ENCODE data around the gene GPR32.
"Not testable (repeated sequence)": the region's sequence is repeated elsewhere in the genome, so short reads cannot be mapped to it uniquely, and the experiment has no call there.

Gene GPR32

GRCh38 chr19:50783848-50784152 is 13.5 kb downstream of the GPR32 start:
- not testable (repeated sequence) for DNase-seq (ENCODE audit: low spot score)

- DNase-seq (ENCODE audit: low spot score) = no peak
Observed at GRCh38 chr19:50784710-50785109, 14.4 kb downstream of the GPR32 start.

- no peak for DNase-seq (ENCODE audit: low spot score)
Observed at GRCh38 chr19:50785329-50785728, 15.1 kb downstream of the GPR32 start.

- no peak for DNase-seq (ENCODE audit: low spot score)
Observed at GRCh38 chr19:50790396-50790795, 20.1 kb downstream of the GPR32 start, which contains the start of gene ACP4. Gene ACP4, plus strand, starts transcription at chr19:50790415. Its CDS starts 0 bp downstream, at chr19:50790415.

- no peak for DNase-seq (ENCODE audit: low spot score)
Observed at GRCh38 chr19:50790922-50791467, 20.7 kb downstream of the GPR32 start.

GRCh38 chr19:50791594-50792271 is 21.5 kb downstream of the GPR32 start:
- no peak for DNase-seq (ENCODE audit: low spot score)

GRCh38 chr19:50792272-50793250 is 22.3 kb downstream of the GPR32 start:
- no peak for DNase-seq (ENCODE audit: low spot score)

GRCh38 chr19:50793558-50794065 is 23.3 kb downstream of the GPR32 start:
- DNase-seq (ENCODE audit: low spot score) = no peak

- no peak for DNase-seq (ENCODE audit: low spot score)
Observed at GRCh38 chr19:50794074-50794875, 24.0 kb downstream of the GPR32 start.

GRCh38 chr19:50794876-50795663 is 24.8 kb downstream of the GPR32 start:
- peak; percentile 32 for DNase-seq (ENCODE audit: low spot score)

GRCh38 chr19:50795664-50796073 is 25.4 kb downstream of the GPR32 start:
- DNase-seq (ENCODE audit: low spot score) = no peak

GRCh38 chr19:50796128-50796633 is 25.9 kb downstream of the GPR32 start:
- peak; percentile 43 for DNase-seq (ENCODE audit: low spot score)

- peak; percentile 35 for DNase-seq (ENCODE audit: low spot score)
Observed at GRCh38 chr19:50796634-50797428, 26.6 kb downstream of the GPR32 start.

GRCh38 chr19:50797429-50797780 is 27.1 kb downstream of the GPR32 start:
- no peak for DNase-seq (ENCODE audit: low spot score)

- no peak for DNase-seq (ENCODE audit: low spot score)
Observed at GRCh38 chr19:50797781-50798658, 27.8 kb downstream of the GPR32 start.

- DNase-seq (ENCODE audit: low spot score) = no peak
Observed at GRCh38 chr19:50798659-50799546, 28.6 kb downstream of the GPR32 start.

- no peak for DNase-seq (ENCODE audit: low spot score)
Observed at GRCh38 chr19:50799547-50799851, 29.2 kb downstream of the GPR32 start.

- no peak for DNase-seq (ENCODE audit: low spot score)
Observed at GRCh38 chr19:50801107-50801506, 30.8 kb downstream of the GPR32 start.

Data from RKO (cell line).